ENCODE data around the gene CCDC91.

DNA sequence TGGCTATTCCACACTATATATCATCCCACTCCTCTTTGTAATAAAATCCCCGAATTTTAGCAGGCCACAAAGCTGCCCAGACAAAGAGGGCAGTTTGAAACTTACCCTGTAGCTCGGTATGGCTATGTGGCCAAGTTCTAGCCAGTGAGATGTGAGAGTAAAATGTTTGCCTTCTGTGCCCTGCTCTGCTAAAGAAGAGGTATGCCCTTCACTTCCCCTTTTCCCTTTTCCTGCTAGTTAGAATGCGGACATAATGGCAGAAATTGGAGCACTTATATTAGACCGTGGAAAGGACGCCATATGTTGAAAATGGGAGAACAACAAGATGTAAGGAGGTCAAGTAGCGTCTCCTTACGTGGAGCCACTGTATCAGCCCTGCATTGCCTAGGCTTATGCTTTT is 11.5 kb upstream of the CCDC91 start:
- TF ChIP-seq, protein P1, sequence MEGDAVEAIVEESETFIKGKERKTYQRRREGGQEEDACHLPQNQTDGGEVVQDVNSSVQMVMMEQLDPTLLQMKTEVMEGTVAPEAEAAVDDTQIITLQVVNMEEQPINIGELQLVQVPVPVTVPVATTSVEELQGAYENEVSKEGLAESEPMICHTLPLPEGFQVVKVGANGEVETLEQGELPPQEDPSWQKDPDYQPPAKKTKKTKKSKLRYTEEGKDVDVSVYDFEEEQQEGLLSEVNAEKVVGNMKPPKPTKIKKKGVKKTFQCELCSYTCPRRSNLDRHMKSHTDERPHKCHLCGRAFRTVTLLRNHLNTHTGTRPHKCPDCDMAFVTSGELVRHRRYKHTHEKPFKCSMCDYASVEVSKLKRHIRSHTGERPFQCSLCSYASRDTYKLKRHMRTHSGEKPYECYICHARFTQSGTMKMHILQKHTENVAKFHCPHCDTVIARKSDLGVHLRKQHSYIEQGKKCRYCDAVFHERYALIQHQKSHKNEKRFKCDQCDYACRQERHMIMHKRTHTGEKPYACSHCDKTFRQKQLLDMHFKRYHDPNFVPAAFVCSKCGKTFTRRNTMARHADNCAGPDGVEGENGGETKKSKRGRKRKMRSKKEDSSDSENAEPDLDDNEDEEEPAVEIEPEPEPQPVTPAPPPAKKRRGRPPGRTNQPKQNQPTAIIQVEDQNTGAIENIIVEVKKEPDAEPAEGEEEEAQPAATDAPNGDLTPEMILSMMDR (IDR thresholded peaks at IDR 0.05), result no peak
- no peak for TF ChIP-seq POLR2A (IDR thresholded peaks at IDR 0.05)
